ENCODE measurements around the gene SLC25A25. TPM values are rescaled to one million over a fixed set of nuclear protein-coding genes. Genes with fewer than 3 reads are reported as not detected.

Gene SLC25A25
- total and polyA plus RNA-seq, 10 of the 15 experiments (the other 5 are each of a cell fraction or from before 2014, with no cell fraction given) = 0.04 to 17.1 (median 12.4) TPM; not detected in 1

GRCh38 chr9:128101690-128102089 lies 33.7 kb downstream of the SLC25A25 start:
- no peaks in the 10 kb centered on the region for H4K20me1 ChIP-seq (ENCODE audit: control insufficient read depth, insufficient read depth)
- H3K4me1 ChIP-seq (ENCODE audit: control insufficient read depth, insufficient read depth, low read length) = no peaks in the 10 kb centered on the region
- H3K4me3 ChIP-seq = no peak overlapping the region
- ATAC-seq (no peak), DNase-seq (ENCODE audit: low read depth, low spot score) (no peak), FAIRE-seq (no peak)
- POLR2A ChIA-PET = no interaction called here
- no peaks in the 10 kb centered on the region for H3K27me3 ChIP-seq (replicated peaks in 1 of 2; ENCODE audit: control insufficient read depth in 2 of 2, insufficient read depth in 2 of 2, low read length in 1 of 2)
- H3K9ac ChIP-seq (ENCODE audit: control insufficient read depth, insufficient read depth, low read length) = no peak overlapping the region
- SMC1A ChIA-PET (ENCODE audit: uncharacterized antibody, unreplicated experiment) = no interaction called here
- 93% methylated on average over 16 of the region's 20 CpGs for WGBS (ENCODE audit: insufficient coverage, insufficient replicate concordance, low lambda C conversion rate, missing lambda C conversion rate)
- H3K9me3 ChIP-seq (replicated peaks; ENCODE audit: control insufficient read depth, insufficient read depth, low read length) = no peaks in the 10 kb centered on the region
- no TSS peak for BruUV-seq (replicated peaks)
- RAD21 ChIA-PET (ENCODE audit: unreplicated experiment) = no interaction called here
- in situ Hi-C loops (cut with MboI) = no loop called here
- H3K4me2 ChIP-seq (ENCODE audit: control insufficient read depth, insufficient read depth) = no peak overlapping the region
- intact Hi-C loops (cut with micrococcal nuclease; ENCODE audit: unreplicated experiment) = no loop called here
- H3K36me3 ChIP-seq (ENCODE audit: control insufficient read depth in 2 of 2, insufficient read depth in 2 of 2, low read length in 1 of 2) = peaks cover 21 to 39% of the 10 kb centered on the region in 2 experiments; a peak in 3 of 4 replicates
- CTCF ChIA-PET = no interaction called here
- peaks cover 11% of the 10 kb centered on the region for H3K79me2 ChIP-seq (ENCODE audit: control insufficient read depth, insufficient read depth, low read length)
- H2AFZ ChIP-seq (ENCODE audit: control insufficient read depth, low read depth, low read length) = no peak overlapping the region
- no peak overlapping the region for H3K27ac ChIP-seq (ENCODE audit: control insufficient read depth, insufficient read depth)
- TF ChIP-seq KDM1A (IDR thresholded peaks at IDR 0.05; ENCODE audit: borderline replicate concordance) = no peak
- TF ChIP-seq CTCF (IDR thresholded peaks at IDR 0.05 in 2 of 3, conservative IDR thresholded peaks at IDR 0.05 in 1 of 3; ENCODE audit: control insufficient read depth in 2 of 3, extremely low read depth in 1 of 3, insufficient read depth in 1 of 3, low read depth in 3 of 3, low read length in 3 of 3) = no peak
- TF ChIP-seq POLR2AphosphoS5 (IDR thresholded peaks at IDR 0.05; ENCODE audit: low read length) = no peak
- TF ChIP-seq ZBTB40 (IDR thresholded peaks at IDR 0.05; ENCODE audit: borderline replicate concordance) = no peak
- TF ChIP-seq CUX1 (IDR thresholded peaks at IDR 0.05; ENCODE audit: insufficient replicate concordance, low read depth, low read length) = no peak
- TF ChIP-seq E4F1 (IDR thresholded peaks at IDR 0.05; ENCODE audit: borderline replicate concordance, partially characterized antibody) = no peak
- TF ChIP-seq ZBTB33 (IDR thresholded peaks at IDR 0.05) = no peak

Measured in GM12878 (cell line).